PC-9 (cell line): Measurements from ENCODE around the gene TOX3. TPM values are rescaled to one million over a fixed set of nuclear protein-coding genes. Genes with fewer than 3 reads are reported as not detected.

Source experiments
- BruUV-seq: library from RNA; stranded (reverse); fragments of 400-500 nt; replicated peaks from 2 replicates; lab custom pipeline; 2021; lab: Mats Ljungman, UMichigan
- CTCF ChIA-PET: fragments of 300-600 bp; sonication (Branson Sonifier 250); formaldehyde crosslinking; loops from one replicate; lab custom pipeline; 2022; ENCODE audit warnings: antibody characterized with exemption; lab: Charles Lee
- POLR2A ChIA-PET: fragments of 300-600 bp; sonication (Branson Sonifier 250); formaldehyde crosslinking; loops from one replicate; lab custom pipeline; 2022; ENCODE audit warnings: antibody characterized with exemption; ENCODE audit not compliant: unreplicated experiment; lab: Charles Lee
- DNase-seq, 2 experiments: peaks; one replicate each; pipeline versions ENCODE4 v3.0.0 to v3.0.0-alpha.2; 2015 to 2022; ENCODE audit warnings: mixed read lengths in 1 of 2
- H2AFZ ChIP-seq: fragments of 200-600 bp; sonication (generic); 2 replicates; pipeline ENCODE4 v1.8.1; 2017; ENCODE audit warnings: antibody characterized with exemption
- H3F3A ChIP-seq: fragments of 200-600 bp; sonication (generic); 2 replicates; pipeline ENCODE4 v1.8.1; 2017; ENCODE audit warnings: antibody characterized with exemption, mild to moderate bottlenecking, low read depth; ENCODE audit not compliant: insufficient read depth
- H3K27ac ChIP-seq: fragments of 200-600 bp; sonication (generic); 2 replicates; pipeline ENCODE4 v1.6.1; 2016; ENCODE audit warnings: mixed run types
- H3K27me3 ChIP-seq: fragments of 200-600 bp; sonication (generic); 2 replicates; pipeline ENCODE4 v1.6.1; 2016; ENCODE audit warnings: low read depth, mixed run types; ENCODE audit not compliant: insufficient read depth
- H3K36me3 ChIP-seq: fragments of 200-600 bp; sonication (generic); 2 replicates; pipeline ENCODE4 v1.6.1; 2016; ENCODE audit warnings: low read depth, mixed run types
- H3K4me1 ChIP-seq: fragments of 200-600 bp; sonication (generic); replicated peaks from 2 replicates; pipeline ENCODE4 v1.6.1; 2016; ENCODE audit warnings: mixed run types; ENCODE audit not compliant: insufficient read depth
- H3K4me2 ChIP-seq: fragments of 200-600 bp; sonication (generic); 2 replicates; pipeline ENCODE4 v1.6.1; 2017; ENCODE audit warnings: mixed run types
- H3K4me3 ChIP-seq: fragments of 200-600 bp; sonication (generic); 2 replicates; pipeline ENCODE4 v1.6.1; 2016; ENCODE audit warnings: mixed run types
- H3K79me2 ChIP-seq: fragments of 200-600 bp; sonication (generic); 2 replicates; pipeline ENCODE4 v1.6.1; 2017; ENCODE audit warnings: low read depth, mixed run types
- H3K9me2 ChIP-seq: fragments of 200-600 bp; sonication (generic); 2 replicates; pipeline ENCODE4 v1.8.1; 2017; ENCODE audit warnings: mild to moderate bottlenecking; ENCODE audit not compliant: insufficient read depth
- H3K9me3 ChIP-seq: fragments of 200-600 bp; sonication (generic); 2 replicates; pipeline ENCODE4 v1.8.1; 2016; ENCODE audit warnings: low read depth; ENCODE audit not compliant: insufficient read depth
- H4K20me1 ChIP-seq: fragments of 200-600 bp; sonication (generic); 2 replicates; pipeline ENCODE4 v1.8.1; 2017; ENCODE audit not compliant: insufficient read depth
- CTCF ChIP-seq: fragments of 200-600 bp; sonication (generic); conservative IDR thresholded peaks from 2 replicates; pipeline ENCODE4 v1.6.1; 2017; ENCODE audit warnings: mixed run types, antibody characterized with exemption, mild to moderate bottlenecking, moderate library complexity
- EZH2 ChIP-seq: fragments of 200-600 bp; sonication (generic); IDR thresholded peaks from 2 replicates; pipeline ENCODE4 v1.8.0; 2017; ENCODE audit warnings: antibody characterized with exemption, low read depth
- intact Hi-C: fragments of 100-400 bp; cut with micrococcal nuclease; formaldehyde crosslinking; loops from one replicate; pipeline ENCODE4 v1.10.0; 2022; ENCODE audit not compliant: unreplicated experiment
- total RNA-seq: library from RNA; stranded (reverse); gene quantifications from 2 replicates; pipeline ENCODE4 v1.2.3, GENCODE V29; 2021

TOX3 gene
- total RNA-seq, 1 experiment from 2014 or later, result not detected

GRCh38 chr16:52572656-52573055 lies 25.7 kb upstream of the TOX3 start:
- CTCF ChIA-PET, result no interaction called here
- POLR2A ChIA-PET, result no interaction called here
- no peak for TF ChIP-seq CTCF
- TF ChIP-seq EZH2, result no peak

GRCh38 chr16:52570495-52571091 lies 23.6 kb upstream of the TOX3 start:
- POLR2A ChIA-PET, result no interaction called here
- no peaks in the 10 kb centered on the region for H4K20me1 ChIP-seq
- H2AFZ ChIP-seq, result no peak overlapping the region
- intact Hi-C loops, result no loop called here
- no peaks in the 10 kb centered on the region for H3K9me3 ChIP-seq
- CTCF ChIA-PET, result no interaction called here
- H3K4me2 ChIP-seq, result no peak overlapping the region
- H3K4me3 ChIP-seq, result no peak overlapping the region
- H3K36me3 ChIP-seq, result no peaks in the 10 kb centered on the region
- no peak for TF ChIP-seq CTCF
- TF ChIP-seq EZH2, result no peak
- no peaks in the 10 kb centered on the region for H3F3A ChIP-seq
- no peaks in the 10 kb centered on the region for H3K9me2 ChIP-seq
- no TSS peak for BruUV-seq
- no peaks in the 10 kb centered on the region for H3K27me3 ChIP-seq
- DNase-seq, result no peak
- no peaks in the 10 kb centered on the region for H3K4me1 ChIP-seq
- H3K27ac ChIP-seq, result no peak overlapping the region
- no peaks in the 10 kb centered on the region for H3K79me2 ChIP-seq

More at GRCh38 chr16:52572656-52573055, 25.7 kb upstream of the TOX3 start:
- no peaks in the 10 kb centered on the region for H3K27me3 ChIP-seq
- no peaks in the 10 kb centered on the region for H3K4me1 ChIP-seq
- H2AFZ ChIP-seq, result no peak overlapping the region
- H3K27ac ChIP-seq, result no peak overlapping the region
- H3F3A ChIP-seq, result no peaks in the 10 kb centered on the region
- no peak for DNase-seq
- H3K4me2 ChIP-seq, result no peak overlapping the region
- no peaks in the 10 kb centered on the region for H3K36me3 ChIP-seq
- H3K79me2 ChIP-seq, result no peaks in the 10 kb centered on the region
- H3K4me3 ChIP-seq, result no peak overlapping the region
- H3K9me3 ChIP-seq, result no peaks in the 10 kb centered on the region
- BruUV-seq, result no TSS peak
- H4K20me1 ChIP-seq, result no peaks in the 10 kb centered on the region
- intact Hi-C loops, result no loop called here
- no peaks in the 10 kb centered on the region for H3K9me2 ChIP-seq

GRCh38 chr16:52569701-52570100 lies 22.8 kb upstream of the TOX3 start:
- BruUV-seq, result no TSS peak
- TF ChIP-seq CTCF (no peak), EZH2 (no peak)
- Histone ChIP-seq H2AFZ (no peak overlapping the region), H3K4me1 (no peaks in the 10 kb centered on the region), H3K9me3 (no peaks in the 10 kb centered on the region), H3K36me3 (no peaks in the 10 kb centered on the region), H3K9me2 (no peaks in the 10 kb centered on the region), H3K79me2 (no peaks in the 10 kb centered on the region), H3F3A (no peaks in the 10 kb centered on the region), H3K27me3 (no peaks in the 10 kb centered on the region), H3K4me2 (no peak overlapping the region), H4K20me1 (no peaks in the 10 kb centered on the region), H3K4me3 (no peak overlapping the region), H3K27ac (no peak overlapping the region)
- intact Hi-C loops, result no loop called here
- ChIA-PET CTCF (no interaction called here), POLR2A (no interaction called here)
- no peak for DNase-seq
